CD14-positive monocyte (primary cell): Measurements from ENCODE around the gene RNGTT. TPM values are rescaled to one million over a fixed set of nuclear protein-coding genes. Genes with fewer than 3 reads are reported as not detected.
"Not testable (repeated sequence)": the region's sequence is repeated elsewhere in the genome, so short reads cannot be mapped to it uniquely, and the experiment has no call there.

ENCODE experiments used
- DNase-seq, 3 donors: peaks; one replicate each; pipeline ENCODE4 v3.0.0-alpha.2; 2011 to 2022
- H2AFZ ChIP-seq: 2 replicates; pipeline ENCODE4 v1.6.0; 2012; ENCODE audit warnings: mild to moderate bottlenecking, low read depth, low read length, inconsistent platforms; ENCODE audit not compliant: insufficient read depth, poor library complexity, severe bottlenecking
- H3K27ac ChIP-seq, 2 donors: 1 replicate in 1 of 2; 2 replicates in 1 of 2; pipeline ENCODE4 v1.5.1; 2012 to 2013; ENCODE audit warnings: low read length in 2 of 2, control low read depth in 1 of 2, inconsistent platforms in 1 of 2, low read depth in 1 of 2, mild to moderate bottlenecking in 1 of 2
- H3K27me3 ChIP-seq, 2 donors: one replicate each; pipeline versions ENCODE4 v1.6.0 to v1.6.1; 2011 to 2013; ENCODE audit warnings: low read length in 2 of 2; ENCODE audit not compliant: control insufficient read depth in 2 of 2, insufficient read depth in 2 of 2
- H3K36me3 ChIP-seq, 2 donors: replicated peaks in 1 of 2; 1 replicate in 1 of 2; 2 replicates in 1 of 2; pipeline versions ENCODE4 v1.5.1 to v1.6.1; 2012 to 2013; ENCODE audit warnings: low read length in 2 of 2, control low read depth in 1 of 2, inconsistent platforms in 1 of 2, mild to moderate bottlenecking in 1 of 2; ENCODE audit not compliant: insufficient read depth in 2 of 2, control insufficient read depth in 1 of 2
- H3K4me1 ChIP-seq, 2 donors: 1 replicate in 1 of 2; 2 replicates in 1 of 2; pipeline versions ENCODE4 v1.5.1 to v1.6.1; 2012 to 2013; ENCODE audit warnings: low read length in 2 of 2, control low read depth in 1 of 2, inconsistent platforms in 1 of 2, mild to moderate bottlenecking in 1 of 2, moderate library complexity in 1 of 2; ENCODE audit not compliant: insufficient read depth in 2 of 2, control insufficient read depth in 1 of 2
- H3K4me2 ChIP-seq: replicated peaks from 2 replicates; pipeline ENCODE3; 2012; ENCODE audit warnings: low read length, moderate library complexity, mild to moderate bottlenecking; ENCODE audit not compliant: poor library complexity, severe bottlenecking; ENCODE audit errors: extremely low read depth
- H3K4me3 ChIP-seq, 3 experiments: fragments of 200-600 bp in 1 of 3; sonication (generic) in 1 of 3; replicated peaks in 1 of 3; 1 replicate in 2 of 3; 2 replicates in 1 of 3; pipeline ENCODE4 v1.5.1; 2011 to 2013; ENCODE audit warnings: low read length in 3 of 3, mild to moderate bottlenecking in 3 of 3, control low read depth in 2 of 3, low read depth in 2 of 3, inconsistent platforms in 1 of 3, moderate library complexity in 1 of 3
- H3K79me2 ChIP-seq: 2 replicates; pipeline ENCODE4 v1.6.0; 2012; ENCODE audit warnings: mild to moderate bottlenecking, control low read depth, inconsistent platforms, low read length, moderate library complexity; ENCODE audit not compliant: insufficient read depth
- H3K9ac ChIP-seq: 2 replicates; pipeline ENCODE4 v1.6.0; 2017; ENCODE audit warnings: low read length, mild to moderate bottlenecking; ENCODE audit not compliant: insufficient read depth, poor library complexity, severe bottlenecking
- H3K9me3 ChIP-seq, 2 donors: replicated peaks in 1 of 2; 1 replicate in 1 of 2; 2 replicates in 1 of 2; pipeline versions ENCODE4 v1.5.1 to v1.6.1; 2012 to 2013; ENCODE audit warnings: low read length in 2 of 2, control low read depth in 1 of 2; ENCODE audit not compliant: control insufficient read depth in 1 of 2, insufficient read depth in 1 of 2
- H4K20me1 ChIP-seq: 2 replicates; pipeline ENCODE4 v1.6.0; 2012; ENCODE audit warnings: mild to moderate bottlenecking, low read length, control low read depth, moderate library complexity; ENCODE audit not compliant: insufficient read depth
- H3K27ac Mint-ChIP-seq, 7 donors: one replicate each; pipeline ENCODE4 v1.8.0; 2020; ENCODE audit warnings: mild to moderate bottlenecking in 7 of 7, mixed read lengths in 7 of 7, moderate library complexity in 6 of 7, inconsistent platforms in 2 of 7
- H3K27me3 Mint-ChIP-seq, 3 donors: one replicate each; pipeline ENCODE4 v1.8.0; 2021 to 2022; ENCODE audit warnings: low read depth in 3 of 3, mild to moderate bottlenecking in 3 of 3, mixed read lengths in 3 of 3, moderate library complexity in 3 of 3, inconsistent platforms in 1 of 3
- H3K36me3 Mint-ChIP-seq, 2 donors: one replicate each; pipeline ENCODE4 v1.8.0; 2020; ENCODE audit warnings: mixed read lengths in 2 of 2, inconsistent platforms in 1 of 2, mild to moderate bottlenecking in 1 of 2
- H3K4me1 Mint-ChIP-seq: one replicate; pipeline ENCODE4 v1.8.0; 2020; ENCODE audit warnings: mild to moderate bottlenecking, mixed read lengths
- H3K4me3 Mint-ChIP-seq, 2 donors: one replicate each; pipeline ENCODE4 v1.8.0; 2020; ENCODE audit warnings: mild to moderate bottlenecking in 2 of 2, mixed read lengths in 2 of 2, moderate library complexity in 1 of 2
- H3K9me3 Mint-ChIP-seq, 7 donors: one replicate each; pipeline ENCODE4 v1.8.0; 2020 to 2022; ENCODE audit warnings: mixed read lengths in 7 of 7, mild to moderate bottlenecking in 6 of 7, moderate library complexity in 6 of 7, inconsistent platforms in 2 of 7
- CTCF ChIP-seq: fragments of 200-600 bp; IDR thresholded peaks from one replicate; pipeline ENCODE4 v1.8.0; 2022; ENCODE audit warnings: antibody characterized with exemption, mild to moderate bottlenecking
- WGBS: methylation state at CpG from one replicate; pipeline ENCODE4 v1.1.5; 2013; ENCODE audit warnings: missing lambda C conversion rate; ENCODE audit not compliant: insufficient coverage; 5-methylcytosine and 5-hydroxymethylcytosine counted together
- intact Hi-C, 2 donors: fragments of 100-400 bp; cut with micrococcal nuclease; formaldehyde crosslinking; loops; one replicate each; pipeline versions ENCODE4 v1.15.0 to v1.15.1; 2023
- polyA plus RNA-seq, 3 donors: library from polyadenylated mRNA; depleted of rRNA in 1 of 3; unstranded in 2 of 3; stranded (reverse) in 1 of 3; fragments of 300-500 nt in 2 of 3; fragments of >200 nt in 1 of 3; fragmentation: Illumina TruSeq in 2 of 3; gene quantifications; 1 replicate in 2 of 3; 2 replicates in 1 of 3; pipeline ENCODE4 v1.2.3, GENCODE V29; 2012 to 2021

Gene RNGTT
- polyA plus RNA-seq, 3 donors: 2.3 to 8.6 (median 5.8) TPM

GRCh38 chr6:88730611-88731011, 232.8 kb downstream of the RNGTT start:
- no peaks in the 10 kb centered on the region for H3K9me3 ChIP-seq
- no peak overlapping the region for H3K9ac ChIP-seq
- no peaks in the 10 kb centered on the region for H3K36me3 ChIP-seq
- H3K27ac ChIP-seq: no peak overlapping the region
- peaks cover 22 to 30% of the 10 kb centered on the region in 2 donors for H3K36me3 Mint-ChIP-seq
- H3K4me3 ChIP-seq: no peak overlapping the region
- no peak for DNase-seq
- H3K4me3 Mint-ChIP-seq: no peak overlapping the region
- no peak overlapping the region for H3K27ac Mint-ChIP-seq
- no peaks in the 10 kb centered on the region for H3K79me2 ChIP-seq
- no peaks in the 10 kb centered on the region for H4K20me1 ChIP-seq
- no peaks in the 10 kb centered on the region for H3K4me1 ChIP-seq
- peaks cover 0 to 2% (median 0%) of the 10 kb centered on the region in 7 donors for H3K9me3 Mint-ChIP-seq
- no peak for TF ChIP-seq CTCF
- H3K27me3 ChIP-seq: no peaks in the 10 kb centered on the region
- H2AFZ ChIP-seq: no peak overlapping the region
- peaks cover 3% of the 10 kb centered on the region for H3K4me1 Mint-ChIP-seq
- H3K4me2 ChIP-seq: no peak overlapping the region
- no peaks in the 10 kb centered on the region for H3K27me3 Mint-ChIP-seq
- intact Hi-C loops: no loop called here
- 93% methylated on average over 3 of the region's 4 CpGs for WGBS

GRCh38 chr6:88728756-88729155, 234.7 kb downstream of the RNGTT start:
- H3K4me1 Mint-ChIP-seq: peaks cover 3% of the 10 kb centered on the region
- H3K9me3 Mint-ChIP-seq: peaks cover 0 to 4% (median 0%) of the 10 kb centered on the region in 7 donors
- peak overlapping the region in 1 of 7 donors; percentile 14 for H3K27ac Mint-ChIP-seq
- H3K27me3 ChIP-seq: no peaks in the 10 kb centered on the region
- H3K4me2 ChIP-seq: no peak overlapping the region
- no peaks in the 10 kb centered on the region for H3K36me3 ChIP-seq
- no peaks in the 10 kb centered on the region for H3K4me1 ChIP-seq
- no peaks in the 10 kb centered on the region for H4K20me1 ChIP-seq
- H3K9ac ChIP-seq: no peak overlapping the region
- DNase-seq: no peak
- no peak overlapping the region for H3K4me3 ChIP-seq
- H3K36me3 Mint-ChIP-seq: peaks cover 25 to 36% of the 10 kb centered on the region in 2 donors
- H3K9me3 ChIP-seq: no peaks in the 10 kb centered on the region
- intact Hi-C loops: no loop called here
- 96% methylated on average over 9 of the region's 10 CpGs for WGBS
- no peaks in the 10 kb centered on the region for H3K27me3 Mint-ChIP-seq
- H3K4me3 Mint-ChIP-seq: no peak overlapping the region
- H3K79me2 ChIP-seq: no peaks in the 10 kb centered on the region
- no peak overlapping the region for H2AFZ ChIP-seq
- no peak overlapping the region for H3K27ac ChIP-seq
- TF ChIP-seq CTCF: no peak

GRCh38 chr6:88726409-88726808, 237.0 kb downstream of the RNGTT start:
- H3K4me1 ChIP-seq, H3K4me3 Mint-ChIP-seq, H3K27ac Mint-ChIP-seq, H3K4me3 ChIP-seq, H4K20me1 ChIP-seq, H3K27me3 Mint-ChIP-seq, H3K36me3 ChIP-seq, H2AFZ ChIP-seq, H3K9me3 ChIP-seq, H3K9me3 Mint-ChIP-seq, DNase-seq, H3K27ac ChIP-seq, H3K9ac ChIP-seq, H3K79me2 ChIP-seq, intact Hi-C loops, H3K27me3 ChIP-seq, H3K4me1 Mint-ChIP-seq, H3K4me2 ChIP-seq: not testable (repeated sequence)
- WGBS: no CpG with 5 or more reads among the region's 1 CpG
- H3K36me3 Mint-ChIP-seq: peaks cover 27 to 39% of the 10 kb centered on the region in 2 donors
